MV-4-11 (cell line): ENCODE results near the gene CSNK1D.

Source experiments
- DNase-seq: peaks from one replicate; lab custom pipeline; 2025; lab: John Stamatoyannopoulos, UW

Gene CSNK1D

GRCh38 chr17:82250868-82251500 is 22.5 kb downstream of the CSNK1D start:
- no peak for DNase-seq

- DNase-seq, result no peak
Measured at GRCh38 chr17:82249896-82250581, 23.5 kb downstream of the CSNK1D start.

GRCh38 chr17:82248815-82249674 is 24.5 kb downstream of the CSNK1D start:
- DNase-seq, result no peak

GRCh38 chr17:82247856-82248671 is 25.4 kb downstream of the CSNK1D start:
- DNase-seq, result no peak

GRCh38 chr17:82247182-82247823 is 26.2 kb downstream of the CSNK1D start:
- DNase-seq, result peak; percentile 24

- no peak for DNase-seq
Measured at GRCh38 chr17:82246365-82247181, 26.9 kb downstream of the CSNK1D start.

GRCh38 chr17:82246040-82246364 is 27.5 kb downstream of the CSNK1D start:
- no peak for DNase-seq

- DNase-seq, result no peak
Measured at GRCh38 chr17:82245134-82246039, 28.1 kb downstream of the CSNK1D start.

GRCh38 chr17:82244413-82245133 is 28.9 kb downstream of the CSNK1D start:
- peak; percentile 21 for DNase-seq

- DNase-seq, result no peak
Measured at GRCh38 chr17:82243648-82244412, 29.7 kb downstream of the CSNK1D start.

GRCh38 chr17:82242977-82243647 is 30.4 kb downstream of the CSNK1D start:
- no peak for DNase-seq

- DNase-seq, result no peak
Measured at GRCh38 chr17:82242698-82242976, 30.9 kb downstream of the CSNK1D start.

GRCh38 chr17:82241926-82242697 is 31.4 kb downstream of the CSNK1D start:
- no peak for DNase-seq

- DNase-seq, result peak; percentile 87
Measured at GRCh38 chr17:82241183-82241925, 32.1 kb downstream of the CSNK1D start.

GRCh38 chr17:82240506-82241182 is 32.9 kb downstream of the CSNK1D start:
- no peak for DNase-seq
